H1 (cell line): ENCODE results near the gene SUDS3. TPM values are rescaled to one million over a fixed set of nuclear protein-coding genes. Genes with fewer than 3 reads are reported as not detected.

Source experiments
- CHD7 ChIP-seq: fragments of 300-600 bp; sonication (generic); IDR thresholded peaks from 2 replicates; pipeline ENCODE4 v1.7.1; 2012; ENCODE audit warnings: low read length, moderate library complexity, mild to moderate bottlenecking, inconsistent platforms; ENCODE audit not compliant: insufficient replicate concordance
- NRF1 ChIP-seq: IDR thresholded peaks from 2 replicates; pipeline ENCODE4 v1.6.1; 2011; ENCODE audit warnings: mild to moderate bottlenecking, low read depth, low read length, improper control_type of control experiment
- RAD21 ChIP-seq, 2 experiments: IDR thresholded peaks in 1 of 2; conservative IDR thresholded peaks in 1 of 2; 2 replicates each; pipeline ENCODE4 v1.6.1; 2011; ENCODE audit warnings: low read depth in 2 of 2, low read length in 2 of 2, improper control_type of control experiment in 1 of 2, inconsistent platforms in 1 of 2, mild to moderate bottlenecking in 1 of 2, moderate library complexity in 1 of 2
- RBBP5 ChIP-seq: IDR thresholded peaks from 2 replicates; pipeline ENCODE4 v1.7.1; 2012; ENCODE audit warnings: low read depth, mild to moderate bottlenecking, inconsistent platforms, low read length, moderate library complexity, borderline replicate concordance
- RFX5 ChIP-seq: IDR thresholded peaks from 2 replicates; pipeline ENCODE4 v1.6.1; 2011; ENCODE audit warnings: low read depth, low read length, improper control_type of control experiment, borderline replicate concordance
- polyA plus RNA-seq, 7 experiments: library from polyadenylated mRNA; depleted of rRNA in 3 of 7; stranded (reverse) in 5 of 7; unstranded in 2 of 7; fragments of >200 nt in 5 of 7; fragments of 200-250 nt in 2 of 7; gene quantifications; 1 replicate in 5 of 7; 2 replicates in 1 of 7; 4 replicates in 1 of 7; pipeline versions ENCODE4 v1.2.1 to v1.2.3, GENCODE V29; 2011 to 2013; ENCODE audit warnings: missing spikeins in 2 of 7, mixed read lengths in 2 of 7
- total RNA-seq: library from RNA; stranded (reverse); fragmentation: NEBNext Ultra II Directional; extraction: Animal tissue kit (Norgen Biotek cat#: 25700); gene quantifications from 2 replicates; pipeline ENCODE4 v1.2.1, GENCODE V29; 2021

Gene SUDS3
- total and polyA plus RNA-seq, 2 of the 8 experiments (the other 6 are each of a cell fraction or from before 2014, with no cell fraction given) = 30.0 to 58.7 TPM

GRCh38 chr12:118404876-118405521 is 28.6 kb downstream of the SUDS3 start (continued):
- TF ChIP-seq RAD21 (IDR thresholded peaks at IDR 0.05 in 1 of 2, conservative IDR thresholded peaks at IDR 0.05 in 1 of 2; ENCODE audit: low read depth in 2 of 2, low read length in 2 of 2) (peak; percentile 81 to 84), NRF1 (no peak), RBBP5 (no peak), CHD7 (no peak), RFX5 (no peak)
